Colonic mucosa (tissue), 4 donors: ENCODE results near the gene RBM47. TPM values are rescaled to one million over a fixed set of nuclear protein-coding genes. Genes with fewer than 3 reads are reported as not detected.
"Not testable (repeated sequence)": the region's sequence is repeated elsewhere in the genome, so short reads cannot be mapped to it uniquely, and the experiment has no call there.

Experiments used
- DNase-seq: peaks from one replicate; pipeline ENCODE4 v3.0.0-alpha.2; 2020
- H3K27ac ChIP-seq: fragments of 200-600 bp; one replicate; pipeline ENCODE4 v1.8.0; 2021
- H3K27me3 ChIP-seq: fragments of 200-600 bp; one replicate; pipeline ENCODE4 v1.8.0; 2021
- H3K36me3 ChIP-seq: fragments of 200-600 bp; one replicate; pipeline ENCODE4 v1.8.0; 2021
- H3K4me1 ChIP-seq: fragments of 200-600 bp; one replicate; pipeline ENCODE4 v1.8.0; 2021; ENCODE audit warnings: mild to moderate bottlenecking
- H3K4me3 ChIP-seq: fragments of 200-600 bp; one replicate; pipeline ENCODE4 v1.8.0; 2021
- H3K9ac ChIP-seq, 2 donors: one replicate each; pipeline ENCODE4 v1.7.0; 2013; ENCODE audit warnings: control low read depth in 2 of 2, low read depth in 2 of 2, low read length in 2 of 2
- H3K9me3 ChIP-seq: fragments of 200-600 bp; one replicate; pipeline ENCODE4 v1.8.0; 2021
- CTCF ChIP-seq: fragments of 200-600 bp; IDR thresholded peaks from one replicate; pipeline ENCODE4 v1.8.0; 2022; ENCODE audit warnings: antibody characterized with exemption, mild to moderate bottlenecking
- intact Hi-C: fragments of 100-400 bp; cut with DNase I; formaldehyde crosslinking; loops from one replicate; pipeline ENCODE4 v1.14.1; 2022
- total RNA-seq, 2 donors: library from RNA; stranded (reverse); fragmentation: NEBNext Ultra II Directional in 1 of 2; extraction: Animal tissue kit (Norgen Biotek cat#: 25700) in 1 of 2; gene quantifications; one replicate each; pipeline ENCODE4 v1.2.1, GENCODE V29; 2021
- donor health status: healthy.
- donor health status: DM: no; HTN: no; CAD: no.
- donor health status: DM: no; HTN: no; CAD: no.

The RBM47 gene
- total RNA-seq, 2 donors from 2014 or later: 279 to 281 TPM

GRCh38 chr4:40439519-40439918, 190.1 kb downstream of the RBM47 start:
- no peaks in the 10 kb centered on the region for H3K27me3 ChIP-seq
- no peak overlapping the region for H3K9ac ChIP-seq
- H3K4me3 ChIP-seq: no peak overlapping the region
- no peak for TF ChIP-seq CTCF
- H3K36me3 ChIP-seq: no peaks in the 10 kb centered on the region
- no peak overlapping the region for H3K27ac ChIP-seq
- H3K4me1 ChIP-seq: no peaks in the 10 kb centered on the region
- no peak for DNase-seq
- intact Hi-C loops: no loop called here
- H3K9me3 ChIP-seq: no peaks in the 10 kb centered on the region

- intact Hi-C loops: no loop called here
- Histone ChIP-seq H3K27me3 (no peaks in the 10 kb centered on the region), H3K36me3 (no peaks in the 10 kb centered on the region), H3K4me3 (no peak overlapping the region), H3K27ac (no peak overlapping the region), H3K9me3 (no peaks in the 10 kb centered on the region), H3K4me1 (no peaks in the 10 kb centered on the region), H3K9ac (no peak overlapping the region)
- no peak for DNase-seq
- TF ChIP-seq CTCF: no peak
These were observed 191.2 kb downstream of the RBM47 start for GRCh38 chr4:40438384-40439026.

- Histone ChIP-seq H3K4me3 (no peak overlapping the region), H3K36me3 (no peaks in the 10 kb centered on the region), H3K4me1 (no peaks in the 10 kb centered on the region), H3K27me3 (no peaks in the 10 kb centered on the region), H3K9ac (no peak overlapping the region), H3K9me3 (no peaks in the 10 kb centered on the region), H3K27ac (no peak overlapping the region)
- intact Hi-C loops: no loop called here
- no peak for DNase-seq
- TF ChIP-seq CTCF: no peak
These were observed 191.8 kb downstream of the RBM47 start for GRCh38 chr4:40437741-40438383.

- H3K9me3 ChIP-seq, H3K9ac ChIP-seq, H3K4me3 ChIP-seq, DNase-seq, H3K27ac ChIP-seq, intact Hi-C loops, H3K27me3 ChIP-seq, H3K4me1 ChIP-seq, H3K36me3 ChIP-seq: not testable (repeated sequence)
These were observed 194.4 kb downstream of the RBM47 start for GRCh38 chr4:40435306-40435705.

- no peak overlapping the region for H3K9ac ChIP-seq
- intact Hi-C loops: no loop called here
- H3K27ac ChIP-seq: no peak overlapping the region
- DNase-seq: no peak
- no peak for TF ChIP-seq CTCF
- H3K4me3 ChIP-seq: no peak overlapping the region
- no peaks in the 10 kb centered on the region for H3K36me3 ChIP-seq
- no peaks in the 10 kb centered on the region for H3K27me3 ChIP-seq
- H3K9me3 ChIP-seq: no peaks in the 10 kb centered on the region
- no peaks in the 10 kb centered on the region for H3K4me1 ChIP-seq
These were observed 195.5 kb downstream of the RBM47 start for GRCh38 chr4:40434126-40434687.

- H3K4me1 ChIP-seq: no peaks in the 10 kb centered on the region
- no peaks in the 10 kb centered on the region for H3K27me3 ChIP-seq
- no peaks in the 10 kb centered on the region for H3K9me3 ChIP-seq
- H3K4me3 ChIP-seq: no peak overlapping the region
- DNase-seq: no peak
- no peak overlapping the region for H3K9ac ChIP-seq
- H3K36me3 ChIP-seq: no peaks in the 10 kb centered on the region
- TF ChIP-seq CTCF: no peak
- no peak overlapping the region for H3K27ac ChIP-seq
- intact Hi-C loops: no loop called here
These were observed 197.2 kb downstream of the RBM47 start for GRCh38 chr4:40432504-40432903.

- H3K9me3 ChIP-seq, H3K36me3 ChIP-seq, H3K4me1 ChIP-seq, H3K27ac ChIP-seq, H3K4me3 ChIP-seq, H3K9ac ChIP-seq, DNase-seq, intact Hi-C loops, H3K27me3 ChIP-seq: not testable (repeated sequence)
These were observed 201.8 kb downstream of the RBM47 start for GRCh38 chr4:40427871-40428270.
